ENCODE measurements around the gene TFIP11. TPM values are rescaled to one million over a fixed set of nuclear protein-coding genes. Genes with fewer than 3 reads are reported as not detected.

Gene TFIP11
- total and polyA plus RNA-seq, 2 of the 8 experiments (the other 6 are each of a cell fraction or from before 2014, with no cell fraction given), result 18.1 to 28.3 TPM

DNA sequence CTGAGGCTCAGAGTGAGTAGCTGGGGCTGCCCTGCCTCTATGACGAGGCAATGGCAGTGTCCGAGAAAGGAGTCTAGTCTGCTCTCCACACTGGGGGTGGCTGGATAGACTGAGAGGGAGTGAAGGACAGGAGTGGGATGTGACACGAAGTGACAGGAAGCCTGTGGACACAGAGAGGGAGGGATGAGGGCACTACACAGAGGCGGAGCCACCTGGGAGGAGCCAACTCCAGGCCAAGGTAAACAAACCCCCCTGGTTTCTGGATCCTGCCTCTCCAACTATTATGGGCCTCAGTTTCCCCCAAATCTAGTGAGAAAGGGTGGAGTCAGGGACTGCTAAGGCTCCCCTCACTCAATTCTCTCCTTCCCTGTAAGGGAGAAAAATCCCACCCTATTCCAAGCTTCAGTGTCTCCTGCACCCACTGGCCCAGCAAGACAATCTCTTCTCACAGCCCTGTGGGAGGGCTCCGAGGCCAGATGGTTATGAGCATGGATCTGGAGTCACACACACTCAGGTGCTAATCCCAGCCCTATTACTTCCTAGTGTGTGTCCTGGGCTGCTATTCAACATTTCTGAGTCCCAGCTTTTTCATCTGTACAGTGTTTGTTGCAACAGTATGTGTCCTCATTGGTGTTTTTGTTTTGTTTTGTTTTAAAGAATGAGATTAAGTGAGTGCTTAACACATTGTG lies 58.3 kb downstream of the TFIP11 start (continued):
- TF ChIP-seq, protein P1, sequence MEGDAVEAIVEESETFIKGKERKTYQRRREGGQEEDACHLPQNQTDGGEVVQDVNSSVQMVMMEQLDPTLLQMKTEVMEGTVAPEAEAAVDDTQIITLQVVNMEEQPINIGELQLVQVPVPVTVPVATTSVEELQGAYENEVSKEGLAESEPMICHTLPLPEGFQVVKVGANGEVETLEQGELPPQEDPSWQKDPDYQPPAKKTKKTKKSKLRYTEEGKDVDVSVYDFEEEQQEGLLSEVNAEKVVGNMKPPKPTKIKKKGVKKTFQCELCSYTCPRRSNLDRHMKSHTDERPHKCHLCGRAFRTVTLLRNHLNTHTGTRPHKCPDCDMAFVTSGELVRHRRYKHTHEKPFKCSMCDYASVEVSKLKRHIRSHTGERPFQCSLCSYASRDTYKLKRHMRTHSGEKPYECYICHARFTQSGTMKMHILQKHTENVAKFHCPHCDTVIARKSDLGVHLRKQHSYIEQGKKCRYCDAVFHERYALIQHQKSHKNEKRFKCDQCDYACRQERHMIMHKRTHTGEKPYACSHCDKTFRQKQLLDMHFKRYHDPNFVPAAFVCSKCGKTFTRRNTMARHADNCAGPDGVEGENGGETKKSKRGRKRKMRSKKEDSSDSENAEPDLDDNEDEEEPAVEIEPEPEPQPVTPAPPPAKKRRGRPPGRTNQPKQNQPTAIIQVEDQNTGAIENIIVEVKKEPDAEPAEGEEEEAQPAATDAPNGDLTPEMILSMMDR (IDR thresholded peaks at IDR 0.05; ENCODE audit: control extremely low read depth in 1 of 3, insufficient read depth in 1 of 3, low read depth in 1 of 3, low read length in 3 of 3), result no peak
- no peak for TF ChIP-seq GABPA (IDR thresholded peaks at IDR 0.05; ENCODE audit: borderline replicate concordance, insufficient read depth, low read length)
- TF ChIP-seq, protein P2, sequence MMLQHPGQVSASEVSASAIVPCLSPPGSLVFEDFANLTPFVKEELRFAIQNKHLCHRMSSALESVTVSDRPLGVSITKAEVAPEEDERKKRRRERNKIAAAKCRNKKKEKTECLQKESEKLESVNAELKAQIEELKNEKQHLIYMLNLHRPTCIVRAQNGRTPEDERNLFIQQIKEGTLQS (IDR thresholded peaks at IDR 0.05; ENCODE audit: insufficient read depth, low read depth, low read length), result no peak
- no peak for TF ChIP-seq HDAC2 (IDR thresholded peaks at IDR 0.05; ENCODE audit: borderline replicate concordance in 1 of 2, low read depth in 2 of 2, low read length in 2 of 2)
- TF ChIP-seq, protein P3, sequence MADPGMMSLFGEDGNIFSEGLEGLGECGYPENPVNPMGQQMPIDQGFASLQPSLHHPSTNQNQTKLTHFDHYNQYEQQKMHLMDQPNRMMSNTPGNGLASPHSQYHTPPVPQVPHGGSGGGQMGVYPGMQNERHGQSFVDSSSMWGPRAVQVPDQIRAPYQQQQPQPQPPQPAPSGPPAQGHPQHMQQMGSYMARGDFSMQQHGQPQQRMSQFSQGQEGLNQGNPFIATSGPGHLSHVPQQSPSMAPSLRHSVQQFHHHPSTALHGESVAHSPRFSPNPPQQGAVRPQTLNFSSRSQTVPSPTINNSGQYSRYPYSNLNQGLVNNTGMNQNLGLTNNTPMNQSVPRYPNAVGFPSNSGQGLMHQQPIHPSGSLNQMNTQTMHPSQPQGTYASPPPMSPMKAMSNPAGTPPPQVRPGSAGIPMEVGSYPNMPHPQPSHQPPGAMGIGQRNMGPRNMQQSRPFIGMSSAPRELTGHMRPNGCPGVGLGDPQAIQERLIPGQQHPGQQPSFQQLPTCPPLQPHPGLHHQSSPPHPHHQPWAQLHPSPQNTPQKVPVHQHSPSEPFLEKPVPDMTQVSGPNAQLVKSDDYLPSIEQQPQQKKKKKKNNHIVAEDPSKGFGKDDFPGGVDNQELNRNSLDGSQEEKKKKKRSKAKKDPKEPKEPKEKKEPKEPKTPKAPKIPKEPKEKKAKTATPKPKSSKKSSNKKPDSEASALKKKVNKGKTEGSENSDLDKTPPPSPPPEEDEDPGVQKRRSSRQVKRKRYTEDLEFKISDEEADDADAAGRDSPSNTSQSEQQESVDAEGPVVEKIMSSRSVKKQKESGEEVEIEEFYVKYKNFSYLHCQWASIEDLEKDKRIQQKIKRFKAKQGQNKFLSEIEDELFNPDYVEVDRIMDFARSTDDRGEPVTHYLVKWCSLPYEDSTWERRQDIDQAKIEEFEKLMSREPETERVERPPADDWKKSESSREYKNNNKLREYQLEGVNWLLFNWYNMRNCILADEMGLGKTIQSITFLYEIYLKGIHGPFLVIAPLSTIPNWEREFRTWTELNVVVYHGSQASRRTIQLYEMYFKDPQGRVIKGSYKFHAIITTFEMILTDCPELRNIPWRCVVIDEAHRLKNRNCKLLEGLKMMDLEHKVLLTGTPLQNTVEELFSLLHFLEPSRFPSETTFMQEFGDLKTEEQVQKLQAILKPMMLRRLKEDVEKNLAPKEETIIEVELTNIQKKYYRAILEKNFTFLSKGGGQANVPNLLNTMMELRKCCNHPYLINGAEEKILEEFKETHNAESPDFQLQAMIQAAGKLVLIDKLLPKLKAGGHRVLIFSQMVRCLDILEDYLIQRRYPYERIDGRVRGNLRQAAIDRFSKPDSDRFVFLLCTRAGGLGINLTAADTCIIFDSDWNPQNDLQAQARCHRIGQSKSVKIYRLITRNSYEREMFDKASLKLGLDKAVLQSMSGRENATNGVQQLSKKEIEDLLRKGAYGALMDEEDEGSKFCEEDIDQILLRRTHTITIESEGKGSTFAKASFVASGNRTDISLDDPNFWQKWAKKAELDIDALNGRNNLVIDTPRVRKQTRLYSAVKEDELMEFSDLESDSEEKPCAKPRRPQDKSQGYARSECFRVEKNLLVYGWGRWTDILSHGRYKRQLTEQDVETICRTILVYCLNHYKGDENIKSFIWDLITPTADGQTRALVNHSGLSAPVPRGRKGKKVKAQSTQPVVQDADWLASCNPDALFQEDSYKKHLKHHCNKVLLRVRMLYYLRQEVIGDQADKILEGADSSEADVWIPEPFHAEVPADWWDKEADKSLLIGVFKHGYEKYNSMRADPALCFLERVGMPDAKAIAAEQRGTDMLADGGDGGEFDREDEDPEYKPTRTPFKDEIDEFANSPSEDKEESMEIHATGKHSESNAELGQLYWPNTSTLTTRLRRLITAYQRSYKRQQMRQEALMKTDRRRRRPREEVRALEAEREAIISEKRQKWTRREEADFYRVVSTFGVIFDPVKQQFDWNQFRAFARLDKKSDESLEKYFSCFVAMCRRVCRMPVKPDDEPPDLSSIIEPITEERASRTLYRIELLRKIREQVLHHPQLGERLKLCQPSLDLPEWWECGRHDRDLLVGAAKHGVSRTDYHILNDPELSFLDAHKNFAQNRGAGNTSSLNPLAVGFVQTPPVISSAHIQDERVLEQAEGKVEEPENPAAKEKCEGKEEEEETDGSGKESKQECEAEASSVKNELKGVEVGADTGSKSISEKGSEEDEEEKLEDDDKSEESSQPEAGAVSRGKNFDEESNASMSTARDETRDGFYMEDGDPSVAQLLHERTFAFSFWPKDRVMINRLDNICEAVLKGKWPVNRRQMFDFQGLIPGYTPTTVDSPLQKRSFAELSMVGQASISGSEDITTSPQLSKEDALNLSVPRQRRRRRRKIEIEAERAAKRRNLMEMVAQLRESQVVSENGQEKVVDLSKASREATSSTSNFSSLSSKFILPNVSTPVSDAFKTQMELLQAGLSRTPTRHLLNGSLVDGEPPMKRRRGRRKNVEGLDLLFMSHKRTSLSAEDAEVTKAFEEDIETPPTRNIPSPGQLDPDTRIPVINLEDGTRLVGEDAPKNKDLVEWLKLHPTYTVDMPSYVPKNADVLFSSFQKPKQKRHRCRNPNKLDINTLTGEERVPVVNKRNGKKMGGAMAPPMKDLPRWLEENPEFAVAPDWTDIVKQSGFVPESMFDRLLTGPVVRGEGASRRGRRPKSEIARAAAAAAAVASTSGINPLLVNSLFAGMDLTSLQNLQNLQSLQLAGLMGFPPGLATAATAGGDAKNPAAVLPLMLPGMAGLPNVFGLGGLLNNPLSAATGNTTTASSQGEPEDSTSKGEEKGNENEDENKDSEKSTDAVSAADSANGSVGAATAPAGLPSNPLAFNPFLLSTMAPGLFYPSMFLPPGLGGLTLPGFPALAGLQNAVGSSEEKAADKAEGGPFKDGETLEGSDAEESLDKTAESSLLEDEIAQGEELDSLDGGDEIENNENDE (IDR thresholded peaks at IDR 0.05; ENCODE audit: insufficient replicate concordance, low read length), result no peak
- TF ChIP-seq TAF7 (optimal IDR thresholded peaks at IDR 0.05; ENCODE audit: borderline replicate concordance, low read depth, low read length), result no peak
